Mesendoderm (in vitro differentiated cells): ENCODE results near the gene IFI35.

Experiments
- DNase-seq: peaks from one replicate; pipeline ENCODE4 v3.0.0; 2013
- H2AK5ac ChIP-seq: 2 replicates; pipeline ENCODE4 v1.6.1; 2013; ENCODE audit warnings: low read length, inconsistent platforms
- H2BK120ac ChIP-seq: 2 replicates; pipeline ENCODE4 v1.6.1; 2013; ENCODE audit warnings: low read depth, mild to moderate bottlenecking, low read length, moderate library complexity, mixed read lengths
- H2BK15ac ChIP-seq: replicated peaks from 2 replicates; pipeline ENCODE4 v1.6.1; 2013; ENCODE audit warnings: low read depth, mild to moderate bottlenecking, moderate library complexity
- H2BK5ac ChIP-seq: 2 replicates; pipeline ENCODE4 v1.6.1; 2013; ENCODE audit warnings: low read length, inconsistent platforms
- H3K18ac ChIP-seq: 2 replicates; pipeline ENCODE4 v1.6.1; 2013; ENCODE audit warnings: mild to moderate bottlenecking, low read length, mixed read lengths
- H3K23ac ChIP-seq: one replicate; pipeline ENCODE4 v1.6.1; 2013; ENCODE audit warnings: low read length
- H3K27ac ChIP-seq: 2 replicates; pipeline ENCODE4 v1.5.1; 2013; ENCODE audit warnings: low read depth, mild to moderate bottlenecking, inconsistent platforms, low read length, moderate library complexity
- H3K27me3 ChIP-seq: 2 replicates; pipeline ENCODE4 v1.6.1; 2013; ENCODE audit warnings: low read length, control low read depth, mild to moderate bottlenecking, inconsistent platforms; ENCODE audit not compliant: insufficient read depth, poor library complexity
- H3K36me3 ChIP-seq: 2 replicates; pipeline ENCODE4 v1.6.1; 2013; ENCODE audit warnings: low read length, inconsistent platforms; ENCODE audit not compliant: control insufficient read depth, insufficient read depth
- H3K4ac ChIP-seq: one replicate; pipeline ENCODE4 v1.6.1; 2013; ENCODE audit warnings: low read depth, mild to moderate bottlenecking, low read length, moderate library complexity
- H3K4me1 ChIP-seq: 2 replicates; pipeline ENCODE4 v1.6.1; 2013; ENCODE audit warnings: low read depth, low read length, inconsistent platforms; ENCODE audit not compliant: control insufficient read depth
- H3K4me2 ChIP-seq: 2 replicates; pipeline ENCODE4 v1.6.1; 2013; ENCODE audit warnings: low read length
- H3K4me3 ChIP-seq: 2 replicates; pipeline ENCODE4 v1.5.1; 2013; ENCODE audit warnings: mild to moderate bottlenecking, low read length
- H3K56ac ChIP-seq: one replicate; pipeline ENCODE4 v1.6.1; 2013; ENCODE audit warnings: low read length
- H3K79me1 ChIP-seq: 2 replicates; pipeline ENCODE4 v1.6.1; 2013; ENCODE audit warnings: low read length, inconsistent platforms
- H3K79me2 ChIP-seq: 2 replicates; pipeline ENCODE4 v1.6.1; 2013; ENCODE audit warnings: mild to moderate bottlenecking, low read length; ENCODE audit not compliant: control insufficient read depth, insufficient read depth
- H3K9ac ChIP-seq: 2 replicates; pipeline ENCODE4 v1.6.1; 2013; ENCODE audit warnings: low read length, inconsistent platforms
- H4K5ac ChIP-seq: one replicate; pipeline ENCODE4 v1.6.1; 2013; ENCODE audit warnings: low read length
- H4K8ac ChIP-seq: one replicate; pipeline ENCODE4 v1.6.1; 2013; ENCODE audit warnings: low read depth, mild to moderate bottlenecking, control low read depth, low read length, moderate library complexity
- WGBS: extraction: QIAGEN DNeasy Blood & Tissue Kit; methylation state at CpG from one replicate; pipeline ENCODE4 v1.1.7; 2013; ENCODE audit warnings: low lambda C conversion rate, missing lambda C conversion rate; ENCODE audit not compliant: insufficient coverage; ENCODE audit errors: extremely low coverage; 5-methylcytosine and 5-hydroxymethylcytosine counted together

The IFI35 gene

GRCh38 chr17:43021741-43022512 lies 15.3 kb downstream of the IFI35 start, which contains the start of gene VAT1:
VAT1 (minus strand) TSS chr17:43022385; CDS start chr17:43022322, 63 bp downstream.
- peak within 1 kb of the TSS; percentile 45 for H3K18ac ChIP-seq
- H3K4me1 ChIP-seq = peaks cover 9% of the 10 kb centered on the region
- no peak within 1 kb of the TSS for H2BK15ac ChIP-seq
- H4K5ac ChIP-seq = no peak within 1 kb of the TSS
- H3K9ac ChIP-seq = peak within 1 kb of the TSS; percentile 98
- H3K56ac ChIP-seq = peak within 1 kb of the TSS; percentile 99
- peaks cover 24% of the 10 kb centered on the region for H3K79me2 ChIP-seq
- DNase-seq = peak; percentile 89
- H3K79me1 ChIP-seq = peaks cover 15% of the 10 kb centered on the region
- H3K4me3 ChIP-seq = peak within 1 kb of the TSS; percentile 87
- peaks cover 4% of the 10 kb centered on the region for H3K36me3 ChIP-seq
- H3K4ac ChIP-seq = peak within 1 kb of the TSS; percentile 59
- peak within 1 kb of the TSS; percentile 84 for H2BK5ac ChIP-seq
- no CpG with 5 or more reads among the region's 80 CpGs for WGBS
- no peaks in the 10 kb centered on the region for H3K27me3 ChIP-seq
- no peak within 1 kb of the TSS for H2BK120ac ChIP-seq
- peak within 1 kb of the TSS; percentile 62 for H3K4me2 ChIP-seq
- H3K23ac ChIP-seq = peak within 1 kb of the TSS; percentile 70
- no peak within 1 kb of the TSS for H2AK5ac ChIP-seq
- peak within 1 kb of the TSS; percentile 85 for H3K27ac ChIP-seq
- no peak within 1 kb of the TSS for H4K8ac ChIP-seq

GRCh38 chr17:43024407-43025289 lies 18.1 kb downstream of the IFI35 start, which contains the start of gene RND2:
RND2 (plus strand) TSS chr17:43025231; CDS start chr17:43025348, 117 bp downstream.
- Histone ChIP-seq H3K27me3 (no peaks in the 10 kb centered on the region), H3K27ac (peak within 1 kb of the TSS; percentile 10), H3K56ac (peak within 1 kb of the TSS; percentile 86), H4K5ac (no peak within 1 kb of the TSS), H2BK120ac (no peak within 1 kb of the TSS), H2BK5ac (no peak within 1 kb of the TSS), H2BK15ac (no peak within 1 kb of the TSS), H3K4me3 (peak within 1 kb of the TSS; percentile 76), H3K36me3 (no peaks in the 10 kb centered on the region), H3K18ac (peak within 1 kb of the TSS; percentile 77), H3K23ac (no peak within 1 kb of the TSS), H4K8ac (no peak within 1 kb of the TSS), H3K4me1 (peaks cover 6% of the 10 kb centered on the region), H3K4ac (peak within 1 kb of the TSS; percentile 8), H3K4me2 (peak within 1 kb of the TSS; percentile 100), H3K9ac (peak within 1 kb of the TSS; percentile 77), H3K79me1 (peaks cover 3% of the 10 kb centered on the region), H2AK5ac (no peak within 1 kb of the TSS), H3K79me2 (peaks cover 14% of the 10 kb centered on the region)
- no CpG with 5 or more reads among the region's 61 CpGs for WGBS
- peak; percentile 99 for DNase-seq

- Histone ChIP-seq H3K27ac (no peak overlapping the region), H3K56ac (peak overlapping the region; percentile 86), H3K79me2 (peaks cover 8% of the 10 kb centered on the region), H3K9ac (peak overlapping the region; percentile 74), H3K36me3 (no peaks in the 10 kb centered on the region), H2BK120ac (no peak overlapping the region), H4K5ac (no peak overlapping the region), H4K8ac (no peak overlapping the region), H3K79me1 (no peaks in the 10 kb centered on the region), H3K18ac (peak overlapping the region; percentile 77), H2AK5ac (no peak overlapping the region), H3K4me2 (peak overlapping the region; percentile 86), H3K27me3 (no peaks in the 10 kb centered on the region), H3K4me3 (peak overlapping the region; percentile 63), H2BK15ac (no peak overlapping the region), H3K4me1 (peaks cover under 1% of the 10 kb centered on the region), H2BK5ac (no peak overlapping the region), H3K4ac (no peak overlapping the region), H3K23ac (no peak overlapping the region)
- DNase-seq = peak; percentile 50
- WGBS = no CpG with 5 or more reads among the region's 27 CpGs
Observed at GRCh38 chr17:43025290-43025657, 18.7 kb downstream of the IFI35 start.

- Histone ChIP-seq H3K18ac (no peak overlapping the region), H3K79me2 (peaks cover 5% of the 10 kb centered on the region), H3K27ac (no peak overlapping the region), H4K5ac (no peak overlapping the region), H3K23ac (no peak overlapping the region), H4K8ac (no peak overlapping the region), H3K79me1 (no peaks in the 10 kb centered on the region), H3K4me3 (no peak overlapping the region), H2AK5ac (no peak overlapping the region), H3K4me2 (no peak overlapping the region), H3K4ac (no peak overlapping the region), H3K9ac (peak overlapping the region; percentile 74), H3K56ac (no peak overlapping the region), H2BK15ac (no peak overlapping the region), H3K4me1 (no peaks in the 10 kb centered on the region), H2BK5ac (no peak overlapping the region), H2BK120ac (no peak overlapping the region), H3K27me3 (no peaks in the 10 kb centered on the region), H3K36me3 (no peaks in the 10 kb centered on the region)
- no peak for DNase-seq
- no CpG with 5 or more reads among the region's 16 CpGs for WGBS
Observed at GRCh38 chr17:43025766-43026537, 19.4 kb downstream of the IFI35 start.

- Histone ChIP-seq H3K79me2 (peaks cover 2% of the 10 kb centered on the region), H2BK120ac (no peak overlapping the region), H3K36me3 (no peaks in the 10 kb centered on the region), H3K4me3 (no peak overlapping the region), H2AK5ac (no peak overlapping the region), H3K23ac (no peak overlapping the region), H3K18ac (no peak overlapping the region), H3K4me2 (no peak overlapping the region), H4K8ac (no peak overlapping the region), H3K9ac (no peak overlapping the region), H2BK15ac (no peak overlapping the region), H3K56ac (no peak overlapping the region), H2BK5ac (no peak overlapping the region), H3K4me1 (no peaks in the 10 kb centered on the region), H3K27me3 (no peaks in the 10 kb centered on the region), H4K5ac (no peak overlapping the region), H3K4ac (no peak overlapping the region), H3K79me1 (no peaks in the 10 kb centered on the region), H3K27ac (no peak overlapping the region)
- WGBS = no CpG with 5 or more reads among the region's 5 CpGs
- no peak for DNase-seq
Observed at GRCh38 chr17:43026595-43026994, 20.0 kb downstream of the IFI35 start.
